GM15510 (cell line): Measurements from ENCODE around the gene CDK12.

Source experiments
- POLR2A ChIP-seq: IDR thresholded peaks from 3 replicates; pipeline ENCODE4 v1.6.1; 2011; ENCODE audit warnings: borderline replicate concordance; ENCODE audit not compliant: insufficient read length; ENCODE audit errors: extremely low read depth

Gene CDK12

DNA sequence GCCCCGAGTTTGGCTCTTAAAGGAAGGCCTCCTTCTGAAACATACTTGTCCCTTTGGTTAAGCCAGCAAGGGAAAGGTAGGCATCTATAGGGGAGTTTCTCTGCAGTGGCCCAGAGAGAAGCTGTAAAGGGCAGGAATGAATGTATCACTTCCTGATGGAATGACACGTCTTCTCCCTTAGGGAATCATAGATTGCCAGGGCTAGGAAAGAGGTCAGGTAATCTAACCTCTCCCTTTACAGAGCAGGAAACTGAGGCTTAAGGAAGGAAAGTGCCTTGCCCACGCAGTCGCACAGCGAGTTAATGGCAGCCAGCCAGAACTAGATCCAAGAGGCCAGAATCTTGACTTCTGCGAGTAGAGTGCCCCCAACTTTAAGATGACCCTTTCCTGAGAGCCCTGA is 80.4 kb downstream of the CDK12 start:
- no peak for TF ChIP-seq POLR2A

DNA sequence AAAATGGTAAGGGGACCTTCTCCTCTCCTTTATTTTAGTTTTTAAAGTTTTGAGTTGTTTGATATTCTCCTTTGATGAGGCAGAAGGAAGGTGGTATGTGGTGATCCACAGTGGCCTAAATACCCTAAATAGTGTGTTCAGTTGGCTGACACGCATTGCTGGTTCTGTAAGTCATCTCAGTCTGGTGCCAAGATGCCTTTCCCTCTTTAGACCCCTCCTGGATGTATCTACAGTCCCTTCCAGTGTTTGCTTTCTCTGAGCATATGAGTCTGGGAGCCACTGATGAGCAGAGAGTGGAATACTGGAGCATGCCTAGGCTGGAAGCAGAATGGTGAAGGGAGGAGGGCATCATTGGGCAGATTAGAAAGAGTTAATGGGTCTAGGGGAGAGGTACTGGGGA is 81.9 kb downstream of the CDK12 start:
- no peak for TF ChIP-seq POLR2A

- TF ChIP-seq POLR2A, result no peak
Observed at GRCh38 chr17:39543664-39544063, 82.4 kb downstream of the CDK12 start.

- no peak for TF ChIP-seq POLR2A
Observed at GRCh38 chr17:39547713-39548478, 86.6 kb downstream of the CDK12 start.

DNA sequence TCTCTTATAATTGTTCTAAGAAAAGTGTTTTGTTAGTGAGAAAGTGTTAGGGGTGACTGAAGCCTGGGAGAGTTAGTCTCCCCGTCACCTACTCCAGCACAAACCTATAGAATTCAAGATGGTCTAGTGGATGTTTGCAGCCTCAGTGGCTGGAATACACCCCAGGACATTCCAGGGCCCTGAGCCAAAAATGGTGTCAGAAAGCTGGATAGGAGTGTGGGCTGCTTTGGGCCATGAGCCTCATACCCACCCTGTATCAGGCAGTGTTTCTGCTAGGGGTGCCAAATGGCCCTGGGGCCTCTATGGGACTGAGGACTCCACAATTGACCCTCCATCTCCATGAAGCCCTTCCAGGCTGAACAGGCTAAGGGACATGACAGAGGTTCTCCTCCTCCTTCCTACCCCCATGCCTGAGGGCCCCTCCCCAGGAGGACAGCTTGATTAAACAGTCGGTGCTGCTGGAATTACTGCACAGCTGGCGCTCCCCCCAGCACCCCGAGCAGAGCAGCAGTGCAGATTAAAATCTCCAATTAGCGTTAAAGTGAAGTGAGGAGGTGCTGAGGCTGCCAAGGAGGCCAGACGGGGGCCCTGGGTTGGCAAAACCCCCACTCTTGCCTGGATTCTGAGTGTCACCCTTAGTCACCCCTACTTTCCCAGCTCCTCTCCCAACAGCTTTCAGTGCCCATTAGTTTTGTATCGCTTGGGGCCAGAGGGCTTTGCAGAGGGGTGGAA is 87.4 kb downstream of the CDK12 start:
- no peak for TF ChIP-seq POLR2A

GRCh38 chr17:39549747-39550573 is 88.7 kb downstream of the CDK12 start:
- no peak for TF ChIP-seq POLR2A

GRCh38 chr17:39551879-39552278 is 90.6 kb downstream of the CDK12 start:
- TF ChIP-seq POLR2A, result no peak

- TF ChIP-seq POLR2A, result no peak
Observed at GRCh38 chr17:39553341-39553945, 92.2 kb downstream of the CDK12 start.

GRCh38 chr17:39555368-39555767 is 94.1 kb downstream of the CDK12 start:
- no peak for TF ChIP-seq POLR2A

DNA sequence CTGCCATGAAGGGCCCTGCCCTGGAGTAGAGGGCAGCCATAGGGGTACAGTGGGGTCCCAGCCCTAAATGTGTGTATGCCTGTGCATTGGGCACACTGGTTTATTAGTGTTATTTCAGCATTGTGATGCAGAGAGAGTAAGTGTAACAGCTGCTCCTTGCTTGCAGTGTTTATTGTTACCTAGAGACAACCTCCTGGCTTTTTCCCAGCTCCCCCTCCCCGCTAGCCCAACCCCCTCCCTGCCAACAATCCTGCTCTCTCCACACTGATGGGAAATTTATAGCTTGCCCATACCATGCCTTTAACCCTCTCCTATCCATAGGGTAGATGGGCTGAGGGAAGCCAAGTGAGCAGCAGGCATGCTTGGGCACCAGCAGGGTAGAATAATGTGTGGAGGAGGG is 95.1 kb downstream of the CDK12 start:
- TF ChIP-seq POLR2A, result no peak

GRCh38 chr17:39562395-39562794 is 101.1 kb downstream of the CDK12 start:
- TF ChIP-seq POLR2A, result no peak

GRCh38 chr17:39562976-39563375 is 101.7 kb downstream of the CDK12 start:
- TF ChIP-seq POLR2A, result no peak

GRCh38 chr17:39563476-39563875 is 102.2 kb downstream of the CDK12 start:
- TF ChIP-seq POLR2A, result no peak

GRCh38 chr17:39564211-39564848 is 103.0 kb downstream of the CDK12 start:
- TF ChIP-seq POLR2A, result no peak

DNA sequence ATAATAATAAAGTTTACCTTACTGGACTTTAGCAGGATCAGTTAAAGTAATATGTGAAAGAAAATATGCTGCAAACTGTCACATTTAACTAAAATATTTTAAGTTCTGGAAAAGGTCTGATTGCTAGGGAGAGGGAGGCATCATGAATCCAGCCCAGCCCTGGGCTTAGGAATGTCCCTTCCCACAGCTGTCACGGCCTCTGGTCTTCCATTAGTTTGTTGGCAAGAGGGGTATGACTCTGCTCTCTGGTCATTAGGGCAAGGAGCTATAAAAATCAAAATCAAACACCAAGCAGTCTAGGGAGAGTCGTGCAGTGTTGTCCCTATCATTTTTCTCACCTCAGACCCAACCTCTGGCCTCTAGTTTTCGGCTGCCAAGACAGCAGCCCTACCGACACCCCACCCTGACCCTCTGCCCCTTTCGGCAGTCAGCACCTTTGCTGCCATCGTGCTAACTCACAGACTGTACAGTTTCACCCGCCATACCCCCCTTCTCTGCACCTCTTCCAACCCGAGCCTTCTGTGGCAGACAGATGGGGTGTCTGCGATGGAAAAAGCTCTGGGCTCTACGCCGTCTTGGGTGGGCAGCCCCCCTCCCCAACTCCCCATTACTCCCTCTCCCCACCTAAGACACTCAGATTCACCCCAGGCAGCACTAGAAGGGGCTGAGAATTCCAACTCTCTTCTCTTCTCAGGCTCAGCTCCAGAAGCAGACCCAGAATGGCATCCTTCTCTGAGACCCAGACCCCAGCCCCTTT is 105.0 kb downstream of the CDK12 start:
- no peak for TF ChIP-seq POLR2A

- TF ChIP-seq POLR2A, result no peak
Observed at GRCh38 chr17:39568702-39569101, 107.4 kb downstream of the CDK12 start.
